IMR-90 (cell line): ENCODE data around the gene MEF2A. TPM values are rescaled to one million over a fixed set of nuclear protein-coding genes. Genes with fewer than 3 reads are reported as not detected.

Experiments used
- ATAC-seq: fragments of 200-7000 bp; cut with Tn5 transposase; 2 replicates; pipeline ENCODE4 v1.9.1; 2020; ENCODE audit warnings: low read depth, mild to moderate bottlenecking, moderate library complexity
- BruUV-seq: library from RNA; stranded (reverse); fragments of 400-500 nt; replicated peaks from 2 replicates; lab custom pipeline; 2021; lab: Mats Ljungman, UMichigan
- CTCF ChIA-PET: fragments of 300-600 bp; formaldehyde crosslinking; extraction: SDS; loops from one replicate; lab custom pipeline; 2021; ENCODE audit warnings: antibody characterized with exemption; lab: Yijun Ruan, JAX
- POLR2A ChIA-PET: fragments of 300-600 bp; sonication (Branson Sonifier 250); formaldehyde crosslinking; loops from one replicate; lab custom pipeline; 2022; ENCODE audit warnings: antibody characterized with exemption; ENCODE audit not compliant: unreplicated experiment; lab: Charles Lee
- DNase-seq: peaks from one replicate; pipeline ENCODE4 v3.0.0; 2013
- H2AFZ ChIP-seq: replicated peaks from 2 replicates; pipeline ENCODE3; 2013; ENCODE audit warnings: low read length, mild to moderate bottlenecking; ENCODE audit not compliant: poor library complexity
- H2AK5ac ChIP-seq: 2 replicates; pipeline ENCODE4 v1.6.1; 2013; ENCODE audit warnings: low read depth, low read length, inconsistent platforms
- H2AK9ac ChIP-seq: replicated peaks from 2 replicates; pipeline ENCODE3; 2013; ENCODE audit warnings: mild to moderate bottlenecking, low read depth, low read length, moderate library complexity; ENCODE audit not compliant: poor library complexity
- H2BK120ac ChIP-seq: 2 replicates; pipeline ENCODE4 v1.6.1; 2013; ENCODE audit warnings: low read depth, low read length, inconsistent platforms
- H2BK15ac ChIP-seq: 3 replicates; pipeline ENCODE4 v1.6.1; 2013; ENCODE audit warnings: low read depth, low read length, inconsistent platforms
- H2BK20ac ChIP-seq: 2 replicates; pipeline ENCODE4 v1.6.1; 2013; ENCODE audit warnings: low read depth, mild to moderate bottlenecking, inconsistent platforms, low read length, moderate library complexity
- H2BK5ac ChIP-seq: 2 replicates; pipeline ENCODE4 v1.6.1; 2013; ENCODE audit warnings: mild to moderate bottlenecking, low read depth, low read length, inconsistent platforms; ENCODE audit not compliant: poor library complexity, severe bottlenecking
- H3K14ac ChIP-seq: replicated peaks from 2 replicates; pipeline ENCODE4 v1.6.1; 2013; ENCODE audit warnings: low read depth, low read length, inconsistent platforms
- H3K18ac ChIP-seq: 2 replicates; pipeline ENCODE4 v1.6.1; 2013; ENCODE audit warnings: low read depth, low read length, control low read depth
- H3K23ac ChIP-seq: 2 replicates; pipeline ENCODE4 v1.6.1; 2013; ENCODE audit warnings: low read depth, low read length, inconsistent platforms
- H3K27ac ChIP-seq: 2 replicates; pipeline ENCODE4 v1.5.1; 2013; ENCODE audit warnings: mild to moderate bottlenecking, control low read depth, low read length; ENCODE audit not compliant: insufficient read depth
- H3K27me3 ChIP-seq: 2 replicates; pipeline ENCODE4 v1.6.1; 2013; ENCODE audit warnings: low read length; ENCODE audit not compliant: control insufficient read depth, insufficient read depth
- H3K36me3 ChIP-seq: 2 replicates; pipeline ENCODE4 v1.6.1; 2013; ENCODE audit warnings: low read length, mixed read lengths; ENCODE audit not compliant: control insufficient read depth, insufficient read depth
- H3K4ac ChIP-seq: 2 replicates; pipeline ENCODE4 v1.6.1; 2013; ENCODE audit warnings: low read depth, low read length, inconsistent platforms
- H3K4me1 ChIP-seq: 2 replicates; pipeline ENCODE4 v1.6.1; 2013; ENCODE audit warnings: low read length, mixed read lengths; ENCODE audit not compliant: control insufficient read depth, insufficient read depth
- H3K4me2 ChIP-seq: 2 replicates; pipeline ENCODE4 v1.6.1; 2013; ENCODE audit warnings: low read depth, mild to moderate bottlenecking, control low read depth, low read length, moderate library complexity
- H3K4me3 ChIP-seq: 2 replicates; pipeline ENCODE4 v1.5.1; 2013; ENCODE audit warnings: low read depth, mild to moderate bottlenecking, control low read depth, low read length, moderate library complexity; ENCODE audit not compliant: insufficient read depth
- H3K56ac ChIP-seq: 2 replicates; pipeline ENCODE4 v1.6.1; 2013; ENCODE audit warnings: low read length, inconsistent platforms; ENCODE audit not compliant: insufficient read depth; ENCODE audit errors: extremely low read depth
- H3K79me1 ChIP-seq, 2 experiments: 2 replicates each; pipeline ENCODE4 v1.6.1; 2013; ENCODE audit warnings: low read length in 2 of 2, inconsistent platforms in 1 of 2, low read depth in 1 of 2
- H3K9ac ChIP-seq: 2 replicates; pipeline ENCODE4 v1.6.1; 2013; ENCODE audit warnings: low read depth, low read length, control low read depth
- H3K9me1 ChIP-seq: 2 replicates; pipeline ENCODE4 v1.6.1; 2013; ENCODE audit warnings: low read length, inconsistent platforms; ENCODE audit not compliant: insufficient read depth
- H3K9me3 ChIP-seq: 2 replicates; pipeline ENCODE4 v1.6.1; 2013; ENCODE audit warnings: low read length; ENCODE audit not compliant: control insufficient read depth, insufficient read depth
- H4K20me1 ChIP-seq: 2 replicates; pipeline ENCODE4 v1.6.1; 2013; ENCODE audit warnings: low read length, inconsistent platforms; ENCODE audit not compliant: insufficient read depth
- H4K5ac ChIP-seq: 2 replicates; pipeline ENCODE4 v1.6.1; 2013; ENCODE audit warnings: mild to moderate bottlenecking, low read depth, low read length, control low read depth
- H4K8ac ChIP-seq, 2 experiments: 2 replicates each; pipeline ENCODE4 v1.6.1; 2013; ENCODE audit warnings: low read depth in 2 of 2, low read length in 2 of 2, control low read depth in 1 of 2, inconsistent platforms in 1 of 2
- H4K91ac ChIP-seq: 2 replicates; pipeline ENCODE4 v1.6.1; 2013; ENCODE audit warnings: low read depth, low read length, inconsistent platforms; ENCODE audit not compliant: insufficient read depth
- BHLHE40 ChIP-seq: fragments of 150-350 bp; IDR thresholded peaks from 2 replicates; pipeline ENCODE4 v1.6.1; 2016; ENCODE audit warnings: mild to moderate bottlenecking, low read depth, low read length
- CEBPB ChIP-seq: IDR thresholded peaks from 2 replicates; pipeline ENCODE4 v1.6.1; 2012; ENCODE audit warnings: low read depth, low read length, improper control_type of control experiment
- CHD1 ChIP-seq: IDR thresholded peaks from 2 replicates; pipeline ENCODE4 v1.6.1; 2012; ENCODE audit warnings: low read depth, low read length, improper control_type of control experiment
- CTCF ChIP-seq: conservative IDR thresholded peaks from 2 replicates; pipeline ENCODE4 v1.5.1; 2012; ENCODE audit warnings: mild to moderate bottlenecking, low read depth, low read length, improper control_type of control experiment
- FOS ChIP-seq: fragments of 150-350 bp; IDR thresholded peaks from 2 replicates; pipeline ENCODE4 v1.6.1; 2016; ENCODE audit warnings: low read depth, low read length
- MAFK ChIP-seq: IDR thresholded peaks from 2 replicates; pipeline ENCODE4 v1.6.1; 2012; ENCODE audit warnings: low read depth, low read length, improper control_type of control experiment
- MXI1 ChIP-seq: IDR thresholded peaks from 2 replicates; pipeline ENCODE4 v1.6.1; 2012; ENCODE audit warnings: low read depth, mild to moderate bottlenecking, low read length, moderate library complexity, borderline replicate concordance
- NFE2L2 ChIP-seq: fragments of 150-350 bp; IDR thresholded peaks from 2 replicates; pipeline ENCODE4 v1.6.1; 2016; ENCODE audit warnings: low read depth, mild to moderate bottlenecking, low read length
- POLR2A ChIP-seq: IDR thresholded peaks from 2 replicates; pipeline ENCODE4 v1.6.1; 2012; ENCODE audit warnings: mild to moderate bottlenecking, low read depth, low read length
- RAD21 ChIP-seq: IDR thresholded peaks from 2 replicates; pipeline ENCODE4 v1.6.1; 2012; ENCODE audit warnings: low read length, improper control_type of control experiment
- RCOR1 ChIP-seq: IDR thresholded peaks from 2 replicates; pipeline ENCODE4 v1.6.1; 2012; ENCODE audit warnings: mild to moderate bottlenecking, low read length, improper control_type of control experiment; ENCODE audit not compliant: insufficient replicate concordance
- SMC3 ChIP-seq: fragments of 150-350 bp; IDR thresholded peaks from 2 replicates; pipeline ENCODE4 v1.6.1; 2016; ENCODE audit warnings: low read depth, mild to moderate bottlenecking, antibody characterized with exemption, low read length, moderate library complexity
- USF2 ChIP-seq: fragments of 150-350 bp; IDR thresholded peaks from 2 replicates; pipeline ENCODE4 v1.6.1; 2017; ENCODE audit warnings: mild to moderate bottlenecking, antibody characterized with exemption, low read length, low read depth
- WGBS, 2 experiments: methylation state at CpG; one replicate each; pipeline versions ENCODE4 v1.1.5 to v1.1.7; 2013; ENCODE audit warnings: missing lambda C conversion rate in 2 of 2; ENCODE audit not compliant: insufficient read length in 1 of 2; ENCODE audit errors: extremely low coverage in 2 of 2; 5-methylcytosine and 5-hydroxymethylcytosine counted together
- dilution Hi-C: fragments of 300-500 bp; cut with HindIII; formaldehyde crosslinking; loops from one replicate; pipeline ENCODE4 v1.14.3; 2018; ENCODE audit warnings: low sequenced_read_pairs; ENCODE audit not compliant: unreplicated experiment
- in situ Hi-C: fragments of 300-500 bp; cut with MboI; formaldehyde crosslinking; loops from 3 replicates; pipeline ENCODE4 v1.14.3; 2019; ENCODE audit warnings: low sequenced_read_pairs, inconsistent platforms, mixed read lengths
- intact Hi-C: fragments of 100-400 bp; cut with micrococcal nuclease; formaldehyde crosslinking; loops from 2 replicates; pipeline ENCODE4 v1.10.0; 2022
- polyA plus RNA-seq, 3 experiments: library from polyadenylated mRNA; depleted of rRNA; stranded (reverse); fragments of >200 nt; gene quantifications; 2 replicates each; pipeline ENCODE4 v1.2.3, GENCODE V29; 2012; ENCODE audit warnings: low replicate concordance in 1 of 3
- total RNA-seq: library from RNA; depleted of rRNA; stranded (reverse); fragments of >200 nt; gene quantifications from 2 replicates; pipeline ENCODE4 v1.2.3, GENCODE V29; 2012
- TF ChIP-seq, protein P1 (sequence below): fragments of 150-350 bp; IDR thresholded peaks from 2 replicates; pipeline ENCODE4 v1.6.1; 2016; ENCODE audit warnings: low read depth, mild to moderate bottlenecking, low read length, moderate library complexity, borderline replicate concordance

The MEF2A gene
- total and polyA plus RNA-seq, 2 of the 4 experiments (the other 2 are of a cell fraction), result 16.1 to 16.7 TPM

DNA sequence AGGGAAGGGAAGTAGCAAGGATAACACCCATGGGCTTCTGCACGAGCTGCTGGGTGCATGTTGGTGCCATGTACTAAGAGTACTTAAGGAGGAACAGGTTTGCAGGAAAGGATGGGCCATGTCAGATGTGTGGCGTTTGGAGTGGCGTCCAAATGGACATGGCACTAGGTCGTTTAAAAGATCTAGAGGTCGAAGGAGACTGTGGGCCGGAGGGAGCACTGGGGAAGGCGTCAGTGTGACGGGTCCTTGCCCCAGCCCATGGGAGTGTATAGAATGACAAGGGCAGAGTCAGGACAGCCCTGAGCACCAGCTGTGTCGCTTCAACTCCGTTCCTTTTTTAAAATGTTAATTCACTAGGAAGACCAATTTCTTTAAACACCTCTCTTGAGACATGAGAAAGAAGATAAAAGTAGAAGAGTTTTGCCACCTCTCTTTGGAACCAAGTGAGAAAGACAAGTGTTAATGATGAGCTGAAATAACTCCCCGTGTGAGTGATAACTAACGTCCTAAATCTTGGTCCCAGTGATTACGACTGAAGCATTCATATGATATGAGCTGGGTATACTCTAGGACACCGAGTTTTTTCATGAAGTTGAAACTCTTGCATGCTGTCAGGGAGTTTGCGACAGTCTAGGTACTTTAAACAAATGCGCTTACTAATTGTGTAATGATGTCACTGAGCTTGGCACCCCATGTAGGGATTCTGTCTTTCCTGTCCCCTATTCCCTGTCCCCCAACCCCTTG, 143.6 kb downstream of the MEF2A start:
- WGBS, 2 experiments, result 67% methylated on average over 5 of the region's 16 CpGs; no CpG with 5 or more reads in 1 of the 2 experiments
- Histone ChIP-seq H3K9me3 (no peaks in the 10 kb centered on the region), H3K4me2 (no peak overlapping the region; the same call in 1 of the 2 replicates), H2AK5ac (peak overlapping the region; percentile 81), H3K23ac (peak overlapping the region; percentile 20), H3K27me3 (no peaks in the 10 kb centered on the region), H2BK15ac (peak overlapping the region; percentile 18; the same call in 1 of the 3 replicates), H2AFZ (peak overlapping the region; percentile 26), H4K20me1 (peaks cover 6% of the 10 kb centered on the region; the same call in 1 of the 2 replicates), H4K91ac (peak overlapping the region; percentile 10; the same call in 1 of the 2 replicates), H3K9ac (no peak overlapping the region), H3K18ac (peak overlapping the region; percentile 38; the same call in 1 of the 2 replicates), H3K27ac (no peak overlapping the region), H4K8ac (no peak overlapping the region; a peak in 1 of 4 replicates), H2BK120ac (peak overlapping the region; percentile 36), H3K4me3 (no peak overlapping the region), H2BK5ac (no peak overlapping the region), H3K9me1 (peaks cover 8% of the 10 kb centered on the region), H3K4ac (peak overlapping the region; percentile 64), H3K36me3 (peaks cover 28% of the 10 kb centered on the region), H3K14ac (peak overlapping the region; percentile 40), H3K56ac (no peak overlapping the region), H4K5ac (peak overlapping the region; percentile 3; the same call in 1 of the 2 replicates), H2AK9ac (peak overlapping the region; percentile 84), H3K79me1 (peaks cover 2 to 17% of the 10 kb centered on the region in 2 experiments; a peak in 2 of 4 replicates), H2BK20ac (peak overlapping the region; percentile 83; the same call in 1 of the 2 replicates), H3K4me1 (peaks cover 13% of the 10 kb centered on the region)
- no TSS peak for BruUV-seq
- CTCF ChIA-PET, result interaction anchor here (2.1 kb wide), 1 partner anchor 437 kb away, joined by 8 read pairs; no protein-coding TSS in a partner anchor
- DNase-seq (no peak), ATAC-seq (no peak)
- POLR2A ChIA-PET, result no interaction called here
- intact Hi-C loops, result loop anchor here (2.0 kb wide), 1 partner anchor 45 kb away; no protein-coding TSS in a partner anchor
- in situ Hi-C loops, result loop anchor here (5.0 kb wide), 1 partner anchor 427 kb away; no protein-coding TSS in a partner anchor
- dilution Hi-C loops, result no loop called here
- no peak for TF ChIP-seq FOS
- TF ChIP-seq CTCF, result no peak
- no peak for TF ChIP-seq POLR2A
- TF ChIP-seq RCOR1, result no peak
- no peak for TF ChIP-seq RAD21
- TF ChIP-seq, protein P1, sequence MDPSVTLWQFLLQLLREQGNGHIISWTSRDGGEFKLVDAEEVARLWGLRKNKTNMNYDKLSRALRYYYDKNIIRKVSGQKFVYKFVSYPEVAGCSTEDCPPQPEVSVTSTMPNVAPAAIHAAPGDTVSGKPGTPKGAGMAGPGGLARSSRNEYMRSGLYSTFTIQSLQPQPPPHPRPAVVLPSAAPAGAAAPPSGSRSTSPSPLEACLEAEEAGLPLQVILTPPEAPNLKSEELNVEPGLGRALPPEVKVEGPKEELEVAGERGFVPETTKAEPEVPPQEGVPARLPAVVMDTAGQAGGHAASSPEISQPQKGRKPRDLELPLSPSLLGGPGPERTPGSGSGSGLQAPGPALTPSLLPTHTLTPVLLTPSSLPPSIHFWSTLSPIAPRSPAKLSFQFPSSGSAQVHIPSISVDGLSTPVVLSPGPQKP, result no peak
- TF ChIP-seq SMC3, result no peak
- TF ChIP-seq MXI1, result no peak
- TF ChIP-seq MAFK, result no peak
- TF ChIP-seq USF2, result no peak
- no peak for TF ChIP-seq CHD1
- TF ChIP-seq NFE2L2, result no peak
- TF ChIP-seq CEBPB, result no peak
- no peak for TF ChIP-seq BHLHE40
